Activated T-cell treated with anti-CD3 and anti-CD28 coated beads, Interleukin-2, amount 50 U/mL, for 24 hours (primary cell): ENCODE results near the gene TSPAN15.

ENCODE experiments used
- DNase-seq: peaks from one replicate; pipeline ENCODE4 v3.0.0-alpha.2; 2020
- H3K27ac Mint-ChIP-seq: 2 replicates; pipeline ENCODE4 v1.8.0; 2020; ENCODE audit warnings: mild to moderate bottlenecking, mixed read lengths
- H3K27me3 Mint-ChIP-seq: 2 replicates; pipeline ENCODE4 v1.8.0; 2020; ENCODE audit warnings: mixed read lengths
- H3K36me3 Mint-ChIP-seq: 2 replicates; pipeline ENCODE4 v1.8.0; 2020; ENCODE audit warnings: low read depth, mixed read lengths
- H3K4me1 Mint-ChIP-seq: 2 replicates; pipeline ENCODE4 v1.8.0; 2020; ENCODE audit warnings: low read depth, mixed read lengths
- H3K4me3 Mint-ChIP-seq: 2 replicates; pipeline ENCODE4 v1.8.0; 2020; ENCODE audit warnings: mild to moderate bottlenecking, moderate library complexity, mixed read lengths
- H3K9me3 Mint-ChIP-seq: 2 replicates; pipeline ENCODE4 v1.8.0; 2020; ENCODE audit warnings: mixed read lengths

Gene TSPAN15

DNA sequence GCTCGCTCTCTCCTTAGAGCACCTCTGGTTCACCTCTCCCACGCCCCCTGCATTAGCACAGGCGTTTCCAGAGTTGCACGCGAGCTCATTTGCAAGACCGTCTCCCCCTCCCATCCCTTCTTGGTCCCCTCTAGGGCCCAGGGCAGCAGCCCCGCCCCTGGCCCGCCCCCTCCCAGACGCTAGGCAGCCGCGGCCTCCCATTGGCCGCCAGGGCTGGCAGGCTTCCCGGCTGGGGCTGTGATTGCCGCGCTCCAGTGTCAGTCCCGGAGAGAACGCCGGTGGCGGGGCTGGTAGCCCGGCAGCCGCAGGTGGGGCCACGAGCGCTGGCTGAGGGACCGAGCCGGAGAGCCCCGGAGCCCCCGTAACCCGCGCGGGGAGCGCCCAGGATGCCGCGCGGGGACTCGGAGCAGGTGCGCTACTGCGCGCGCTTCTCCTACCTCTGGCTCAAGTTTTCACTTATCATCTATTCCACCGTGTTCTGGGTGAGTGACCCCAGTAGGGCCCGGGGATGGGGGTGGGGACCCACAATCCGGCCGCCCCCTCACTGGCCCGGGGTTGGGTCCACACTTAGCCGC is at the start of gene TSPAN15:
Gene TSPAN15, plus strand, starts transcription at position 257 of the 575 bp plus-strand sequence. Its CDS starts 130 bp downstream, at position 387.
- DNase-seq = peak; percentile 88
- Mint-ChIP-seq H3K4me3 (peak within 1 kb of the TSS; percentile 81), H3K9me3 (no peaks in the 10 kb centered on the region), H3K4me1 (peaks cover 16% of the 10 kb centered on the region), H3K27ac (no peak within 1 kb of the TSS), H3K27me3 (peaks cover 5% of the 10 kb centered on the region), H3K36me3 (no peaks in the 10 kb centered on the region)

DNA sequence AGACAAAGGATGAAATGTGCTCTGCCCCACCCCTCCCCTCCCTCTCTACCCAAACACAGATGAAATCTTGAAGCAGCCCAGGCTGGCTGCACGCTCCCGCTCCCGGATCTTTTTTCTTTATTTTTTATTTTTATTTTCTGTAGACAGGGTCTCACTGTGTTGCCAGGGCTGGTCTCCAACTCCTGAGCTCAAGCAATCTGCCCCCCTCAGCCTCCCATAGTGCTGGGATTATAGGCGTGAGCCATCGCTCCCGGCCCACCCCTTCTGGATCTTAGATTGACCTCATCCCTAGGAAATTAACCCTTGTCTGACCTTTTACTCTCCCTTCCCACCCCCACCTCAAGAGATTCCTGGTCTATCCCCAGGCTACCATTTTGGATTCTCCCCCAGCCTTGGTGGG is 48.9 kb upstream of the TSPAN15 start:
- Mint-ChIP-seq H3K9me3 (no peaks in the 10 kb centered on the region), H3K27me3 (no peaks in the 10 kb centered on the region), H3K36me3 (peaks cover 77% of the 10 kb centered on the region), H3K4me3 (no peak overlapping the region), H3K4me1 (peaks cover 7% of the 10 kb centered on the region), H3K27ac (peak overlapping the region; percentile 64)
- DNase-seq = no peak

DNA sequence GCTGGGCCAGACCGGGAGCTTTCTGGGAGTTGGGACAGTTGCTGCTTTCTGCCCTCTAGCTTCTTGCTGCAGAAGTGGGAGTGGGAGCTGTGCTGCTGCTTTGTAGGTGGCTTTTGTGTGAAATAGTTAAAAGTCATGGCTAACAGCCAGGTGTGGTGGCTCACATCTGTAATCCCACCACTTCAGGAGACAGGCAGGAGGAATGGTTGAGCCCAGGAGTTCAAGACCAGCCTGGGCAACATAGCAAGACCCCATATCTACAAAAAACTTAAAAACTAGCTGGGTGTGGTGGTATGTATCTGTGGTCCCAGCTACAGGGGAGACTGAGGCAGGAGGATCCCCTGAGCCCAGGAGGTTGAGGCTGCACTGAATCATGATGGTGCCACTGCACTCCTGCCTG is 48.2 kb upstream of the TSPAN15 start:
- Mint-ChIP-seq H3K27me3 (no peaks in the 10 kb centered on the region), H3K9me3 (no peaks in the 10 kb centered on the region), H3K4me1 (peaks cover 12% of the 10 kb centered on the region), H3K36me3 (peaks cover 72% of the 10 kb centered on the region), H3K27ac (peak overlapping the region; percentile 69), H3K4me3 (no peak overlapping the region)
- DNase-seq = no peak

DNA sequence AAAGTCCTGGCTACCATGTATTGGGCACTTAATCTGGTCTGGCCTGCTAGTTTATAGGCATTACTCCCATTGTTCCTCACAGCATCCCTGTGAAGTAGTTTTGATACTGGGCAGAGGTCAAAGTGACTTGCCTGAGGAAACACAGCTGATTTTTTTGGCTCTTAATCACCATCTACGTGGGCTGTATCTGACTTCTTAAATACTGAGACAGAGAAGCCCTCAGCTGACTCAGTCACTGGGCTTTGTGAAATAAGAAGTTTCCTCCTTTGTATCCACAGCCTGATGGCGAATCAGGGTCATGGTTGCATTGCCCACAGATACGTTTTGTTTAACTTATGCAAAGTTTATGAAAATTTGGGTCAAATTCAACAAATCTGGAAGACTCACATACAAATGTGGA is 47.7 kb upstream of the TSPAN15 start:
- H3K27me3 Mint-ChIP-seq = no peaks in the 10 kb centered on the region
- peaks cover 16% of the 10 kb centered on the region for H3K4me1 Mint-ChIP-seq
- no peak overlapping the region for H3K4me3 Mint-ChIP-seq
- no peaks in the 10 kb centered on the region for H3K9me3 Mint-ChIP-seq
- H3K27ac Mint-ChIP-seq = peak overlapping the region; percentile 69
- peaks cover 69% of the 10 kb centered on the region for H3K36me3 Mint-ChIP-seq
- no peak for DNase-seq

DNA sequence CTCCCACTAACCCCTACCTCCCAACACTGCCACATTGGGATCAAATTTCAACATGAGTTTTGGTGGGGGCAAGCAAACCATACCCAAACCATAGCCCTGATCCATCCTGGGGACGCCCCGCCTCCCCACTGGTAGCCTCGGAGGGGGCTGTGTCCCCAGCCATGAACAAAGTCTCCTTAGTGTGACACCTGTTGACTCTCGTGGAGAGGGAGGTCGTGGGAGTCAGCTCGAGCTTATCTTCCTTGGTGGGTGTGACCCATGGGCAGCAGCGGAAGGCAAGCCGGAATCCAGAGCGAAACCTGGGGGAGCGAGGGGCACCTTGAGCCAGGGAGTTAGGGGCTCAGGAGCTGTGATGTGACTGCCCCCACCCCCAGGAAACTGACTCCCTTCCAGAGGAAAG is 46.5 kb upstream of the TSPAN15 start:
- Mint-ChIP-seq H3K27me3 (no peaks in the 10 kb centered on the region), H3K9me3 (no peaks in the 10 kb centered on the region), H3K4me3 (no peak overlapping the region), H3K4me1 (peaks cover 22% of the 10 kb centered on the region), H3K27ac (peak overlapping the region; percentile 13), H3K36me3 (peaks cover 56% of the 10 kb centered on the region)
- no peak for DNase-seq

DNA sequence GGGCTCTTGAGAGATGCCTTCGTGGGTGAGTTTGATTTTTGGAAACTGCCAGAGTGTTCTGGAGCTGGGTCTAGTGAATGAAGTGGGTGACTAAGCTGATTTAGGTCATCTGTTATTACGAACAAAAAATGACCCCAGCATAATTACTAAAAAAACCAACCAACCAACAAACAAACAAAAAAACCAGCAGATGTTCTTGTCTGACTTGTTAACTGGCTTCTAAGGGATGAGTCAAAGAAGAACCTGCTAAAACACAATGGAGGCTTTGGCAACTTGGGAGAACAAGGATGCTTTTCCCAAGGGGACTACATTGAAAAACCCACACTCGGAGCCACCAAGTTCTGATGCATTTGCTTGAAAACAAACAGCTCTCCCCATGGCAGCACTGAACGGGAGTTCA is 46.0 kb upstream of the TSPAN15 start:
- peaks cover 24% of the 10 kb centered on the region for H3K4me1 Mint-ChIP-seq
- no peak for DNase-seq
- H3K4me3 Mint-ChIP-seq = no peak overlapping the region
- H3K27me3 Mint-ChIP-seq = no peaks in the 10 kb centered on the region
- H3K9me3 Mint-ChIP-seq = no peaks in the 10 kb centered on the region
- H3K27ac Mint-ChIP-seq = peak overlapping the region; percentile 76
- peaks cover 52% of the 10 kb centered on the region for H3K36me3 Mint-ChIP-seq

DNA sequence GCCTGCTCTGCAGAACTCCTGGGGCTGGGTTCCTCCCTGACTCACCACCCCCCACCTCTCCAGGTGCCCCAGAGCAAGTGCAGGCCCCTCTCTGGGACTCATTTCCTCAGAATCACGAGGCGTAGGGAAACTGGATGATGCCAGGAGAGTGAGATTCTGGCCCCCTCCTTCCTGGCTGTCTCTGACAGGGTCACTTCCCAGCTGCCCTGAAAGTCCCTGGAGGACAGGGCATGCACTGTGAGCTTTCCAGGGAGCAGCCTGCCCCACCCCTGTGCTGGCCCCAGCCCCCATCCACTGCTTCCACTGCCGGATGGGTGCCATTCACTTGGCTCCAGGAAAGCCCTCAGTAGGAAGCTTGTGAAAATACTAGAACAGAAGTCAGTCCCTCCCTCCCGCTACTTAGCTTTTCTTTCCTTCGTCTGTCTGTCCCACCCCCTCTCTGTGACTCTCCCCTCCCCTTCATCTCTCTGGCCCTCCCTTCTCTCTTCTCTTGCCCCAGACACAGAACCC is 44.9 kb upstream of the TSPAN15 start:
- H3K27ac Mint-ChIP-seq = peak overlapping the region; percentile 74

DNA sequence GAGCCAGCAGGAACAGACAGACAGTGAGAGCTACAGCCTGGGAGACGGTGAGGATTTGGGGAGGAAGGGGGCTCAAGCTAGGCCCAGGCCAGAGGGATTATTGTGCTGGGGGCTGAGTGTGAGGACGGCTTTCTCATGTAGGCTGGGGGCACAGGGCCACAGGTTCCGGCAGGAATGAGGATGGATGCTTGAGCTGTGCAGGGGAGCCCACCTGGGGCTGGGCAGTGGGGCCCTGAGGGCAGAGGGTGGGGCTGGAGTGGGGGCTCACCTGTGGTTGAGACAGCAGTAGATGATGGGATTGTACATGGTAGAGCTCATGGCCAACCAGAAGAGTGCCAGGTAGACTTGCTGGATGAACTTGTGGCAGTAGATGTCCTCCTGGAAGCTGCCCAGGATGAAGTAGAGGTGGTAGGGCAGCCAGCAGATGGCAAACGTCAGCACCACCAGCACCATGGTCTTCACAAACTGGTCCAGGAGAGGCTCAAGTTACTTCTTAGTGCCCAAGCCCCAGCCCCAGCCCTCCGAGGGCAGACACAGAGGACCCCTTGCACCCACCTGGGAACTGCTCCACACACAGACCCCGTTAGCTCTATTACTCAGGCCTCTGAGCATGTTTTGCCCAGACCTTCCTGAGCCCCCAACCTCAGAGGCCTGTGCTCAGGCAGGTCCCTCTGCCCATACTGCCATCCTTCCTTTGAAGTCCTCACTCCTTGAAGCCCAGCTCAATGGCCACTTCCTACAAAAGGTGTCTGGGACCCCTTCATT is 44.3 kb upstream of the TSPAN15 start:
- no peak overlapping the region for H3K4me3 Mint-ChIP-seq
- no peaks in the 10 kb centered on the region for H3K27me3 Mint-ChIP-seq
- H3K27ac Mint-ChIP-seq = peak overlapping the region; percentile 67
- peaks cover 24% of the 10 kb centered on the region for H3K4me1 Mint-ChIP-seq
- H3K9me3 Mint-ChIP-seq = no peaks in the 10 kb centered on the region
- DNase-seq = no peak
- H3K36me3 Mint-ChIP-seq = peaks cover 34% of the 10 kb centered on the region

More for the DNA sequence above, 44.9 kb upstream of the TSPAN15 start:
- H3K4me1 Mint-ChIP-seq = peaks cover 24% of the 10 kb centered on the region
- no peaks in the 10 kb centered on the region for H3K9me3 Mint-ChIP-seq
- no peaks in the 10 kb centered on the region for H3K27me3 Mint-ChIP-seq
- H3K4me3 Mint-ChIP-seq = no peak overlapping the region
- H3K36me3 Mint-ChIP-seq = peaks cover 40% of the 10 kb centered on the region
- no peak for DNase-seq

DNA sequence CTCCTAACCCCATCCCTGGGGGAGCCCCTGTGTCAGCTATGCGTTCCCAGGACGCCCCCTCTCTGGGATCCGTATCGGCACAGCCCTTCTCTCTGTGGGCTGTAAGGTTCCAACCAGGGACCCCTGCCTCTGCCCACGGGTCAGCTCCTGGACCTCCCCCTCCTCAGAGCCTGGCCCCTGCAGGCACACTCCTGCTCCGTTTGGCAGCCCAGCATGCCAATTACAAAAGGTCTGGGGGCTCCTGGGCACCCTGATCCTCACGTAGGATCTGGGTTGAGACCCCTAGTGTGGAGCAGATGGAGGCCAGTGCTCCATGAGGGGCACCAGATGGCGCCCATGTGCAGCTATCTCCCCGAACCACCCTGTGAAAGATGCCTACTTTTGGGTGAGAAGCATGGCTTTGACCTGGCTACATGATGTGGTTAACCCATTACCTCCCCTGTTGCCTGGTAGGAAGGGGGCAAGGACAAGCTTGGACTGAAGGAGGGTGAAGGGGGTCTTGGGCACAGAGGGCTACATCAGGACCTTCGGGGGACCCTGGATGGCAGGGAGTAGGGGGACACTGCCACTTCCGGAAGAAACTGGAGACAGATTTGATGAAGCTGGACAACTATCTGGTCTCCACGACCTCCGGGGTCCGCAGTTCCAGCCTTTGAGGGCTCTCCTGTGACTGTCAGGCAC is 43.5 kb upstream of the TSPAN15 start:
- H3K27me3 Mint-ChIP-seq = no peaks in the 10 kb centered on the region
- peak overlapping the region; percentile 82 for H3K27ac Mint-ChIP-seq
- H3K4me3 Mint-ChIP-seq = no peak overlapping the region
- no peaks in the 10 kb centered on the region for H3K9me3 Mint-ChIP-seq
- H3K36me3 Mint-ChIP-seq = peaks cover 26% of the 10 kb centered on the region
- peaks cover 24% of the 10 kb centered on the region for H3K4me1 Mint-ChIP-seq
- DNase-seq = peak; percentile 56

DNA sequence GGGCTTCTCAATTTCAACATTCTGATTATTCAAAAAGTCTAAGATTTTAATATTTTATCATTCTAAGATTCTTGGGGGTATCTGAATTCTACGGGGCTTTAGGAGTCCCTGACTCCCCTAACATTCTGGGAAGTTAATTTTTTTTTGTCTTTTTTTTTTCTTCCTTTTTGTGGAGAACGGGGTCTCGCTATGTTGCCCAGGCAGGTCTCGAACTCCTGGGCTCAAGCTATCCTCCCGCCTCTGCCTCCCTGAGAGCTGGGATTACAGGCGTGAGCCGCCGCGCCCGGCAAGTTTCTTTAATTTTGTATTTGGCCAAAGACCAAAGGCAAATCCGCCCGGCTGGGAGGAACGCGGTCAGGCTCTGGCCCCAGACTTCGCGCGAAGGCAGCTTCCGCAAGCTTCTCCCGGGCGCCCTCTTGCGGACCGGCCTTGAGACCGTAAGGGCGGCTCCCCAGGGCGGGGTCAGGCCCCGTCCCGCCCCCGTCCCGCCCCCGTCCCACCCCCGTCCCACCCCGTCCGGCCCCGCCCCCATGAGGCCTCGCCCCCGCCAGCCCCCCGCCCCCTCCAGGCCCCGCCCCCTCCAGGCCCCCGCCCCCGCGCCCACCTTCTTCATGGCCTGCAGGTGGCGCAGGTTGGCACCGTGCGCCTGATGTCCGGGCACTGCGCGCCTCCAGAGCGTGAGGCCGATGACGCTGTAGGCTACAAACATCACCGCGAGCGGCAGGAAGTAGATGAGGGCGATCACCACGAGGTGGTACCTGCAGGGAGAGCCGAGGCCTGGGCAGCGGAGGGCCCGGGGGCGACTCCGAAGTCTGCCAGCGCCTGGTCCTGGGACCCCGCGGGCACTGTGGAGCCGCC is 42.7 kb upstream of the TSPAN15 start:
- peaks cover 22% of the 10 kb centered on the region for H3K4me1 Mint-ChIP-seq
- H3K27me3 Mint-ChIP-seq = no peaks in the 10 kb centered on the region
- H3K4me3 Mint-ChIP-seq = peak overlapping the region; percentile 61
- no peaks in the 10 kb centered on the region for H3K9me3 Mint-ChIP-seq
- peak overlapping the region; percentile 82 for H3K27ac Mint-ChIP-seq
- peaks cover 18% of the 10 kb centered on the region for H3K36me3 Mint-ChIP-seq
- DNase-seq = peak; percentile 92

DNA sequence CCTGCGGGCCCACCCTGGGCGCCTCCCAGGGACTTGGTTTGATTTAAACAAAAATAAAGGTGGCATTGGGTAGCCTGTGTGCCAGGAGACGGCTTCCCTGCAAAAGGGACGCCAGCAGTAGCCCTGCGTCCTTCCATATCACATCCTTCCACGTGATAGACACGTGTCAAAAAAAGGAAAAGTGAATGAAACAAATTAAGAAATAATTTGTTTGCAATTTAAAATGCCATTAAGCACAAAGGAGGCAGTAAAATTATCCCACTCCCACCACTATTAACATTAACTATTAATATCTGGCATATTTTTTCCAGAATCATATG is 42.1 kb upstream of the TSPAN15 start:
- Mint-ChIP-seq H3K27ac (no peak overlapping the region), H3K4me1 (peaks cover 22% of the 10 kb centered on the region), H3K9me3 (no peaks in the 10 kb centered on the region), H3K27me3 (no peaks in the 10 kb centered on the region), H3K4me3 (no peak overlapping the region), H3K36me3 (peaks cover 12% of the 10 kb centered on the region)
- no peak for DNase-seq

DNA sequence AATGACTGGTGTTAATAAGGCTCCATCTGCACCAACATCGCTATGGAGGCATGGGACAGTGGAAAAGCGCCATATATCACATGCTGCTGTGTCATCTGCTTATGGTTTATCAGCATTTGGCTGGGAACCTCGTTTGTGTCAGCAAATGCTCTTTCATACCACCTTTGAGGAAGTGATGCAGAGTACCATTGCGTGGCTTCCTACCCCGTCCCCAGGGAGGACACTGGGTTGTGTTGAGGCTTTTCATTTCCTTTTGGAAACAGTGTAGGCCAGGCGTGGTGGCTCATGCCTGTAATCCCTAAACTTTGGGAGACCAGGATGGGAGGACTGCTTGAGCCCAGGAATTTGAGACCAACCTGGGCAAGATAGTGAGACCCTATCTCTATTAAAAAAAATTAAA is 41.3 kb upstream of the TSPAN15 start:
- no peak for DNase-seq
- Mint-ChIP-seq H3K9me3 (no peaks in the 10 kb centered on the region), H3K27ac (no peak overlapping the region)

DNA sequence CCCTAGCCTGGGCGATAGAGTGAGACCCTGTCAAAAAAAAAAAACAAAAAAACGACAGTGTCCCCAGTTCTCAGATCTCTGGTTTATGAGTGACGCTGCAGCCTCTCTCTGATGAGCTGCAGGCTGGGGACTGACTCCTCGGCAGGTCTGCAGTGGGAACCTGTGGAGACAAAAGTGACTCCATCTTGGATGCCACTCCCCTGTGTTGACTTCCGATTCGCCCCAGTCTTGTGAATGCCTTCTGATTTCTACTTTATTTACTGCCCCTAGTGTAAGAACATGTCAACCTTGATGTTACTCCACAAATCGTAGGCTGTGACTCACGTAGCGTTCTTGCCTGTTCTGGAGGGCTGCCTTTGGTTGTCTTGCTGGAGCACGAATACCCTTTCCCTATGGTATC is 40.8 kb upstream of the TSPAN15 start:
- no peak overlapping the region for H3K27ac Mint-ChIP-seq
- no peaks in the 10 kb centered on the region for H3K27me3 Mint-ChIP-seq
- DNase-seq = no peak
- peaks cover under 1% of the 10 kb centered on the region for H3K36me3 Mint-ChIP-seq
- H3K4me3 Mint-ChIP-seq = no peak overlapping the region
- no peaks in the 10 kb centered on the region for H3K9me3 Mint-ChIP-seq
- H3K4me1 Mint-ChIP-seq = peaks cover 22% of the 10 kb centered on the region

More for the DNA sequence above, 41.3 kb upstream of the TSPAN15 start:
- H3K27me3 Mint-ChIP-seq = no peaks in the 10 kb centered on the region
- peaks cover 22% of the 10 kb centered on the region for H3K4me1 Mint-ChIP-seq
- H3K36me3 Mint-ChIP-seq = peaks cover 4% of the 10 kb centered on the region
- H3K4me3 Mint-ChIP-seq = no peak overlapping the region

DNA sequence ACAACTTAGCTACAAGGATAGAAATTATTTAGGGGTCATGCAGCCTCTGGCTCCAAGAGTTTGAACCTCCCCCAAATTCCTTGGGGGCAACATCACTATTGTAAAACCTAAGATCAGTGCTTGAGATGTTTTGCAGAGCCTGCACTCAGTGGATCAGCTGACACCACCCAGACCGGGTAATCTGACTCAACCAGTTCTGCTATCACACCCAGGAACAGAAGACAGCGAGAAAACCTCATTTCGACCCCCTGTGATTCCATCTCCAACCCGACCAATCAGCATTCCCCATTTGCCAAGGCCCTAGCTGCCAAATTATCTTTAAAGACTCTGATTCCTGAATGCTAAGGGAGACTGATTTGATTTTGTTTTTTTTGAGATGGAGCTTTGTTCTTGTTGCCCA is 39.8 kb upstream of the TSPAN15 start:
- Mint-ChIP-seq H3K4me3 (no peak overlapping the region), H3K27me3 (no peaks in the 10 kb centered on the region), H3K9me3 (no peaks in the 10 kb centered on the region), H3K27ac (no peak overlapping the region), H3K36me3 (no peaks in the 10 kb centered on the region), H3K4me1 (peaks cover 18% of the 10 kb centered on the region)
- no peak for DNase-seq
